HepG2 (cell line): ENCODE measurements around the gene CDYL.

Source experiments
- CBX2 ChIP-seq, 2 experiments: fragments of 200-600 bp in 1 of 2; sonication (generic); formaldehyde crosslinking in 1 of 2; IDR thresholded peaks; 2 replicates each; pipeline versions ENCODE4 v1.7.0 to v1.8.1; 2018 to 2022; ENCODE audit warnings: low read depth in 2 of 2, low read length in 1 of 2, mild to moderate bottlenecking in 1 of 2, missing genetic modification reagents in 1 of 2
- NBN ChIP-seq: fragments of 450-650 bp; conservative IDR thresholded peaks from 2 replicates; pipeline ENCODE4 v1.6.1; 2017
- ZNF251 ChIP-seq: sonication (generic); formaldehyde crosslinking; IDR thresholded peaks from 2 replicates; pipeline ENCODE4 v1.9.0; 2021; ENCODE audit warnings: mild to moderate bottlenecking, missing genetic modification reagents
- TF ChIP-seq, protein P1 (sequence below): sonication (generic); formaldehyde crosslinking; IDR thresholded peaks from 2 replicates; pipeline ENCODE4 v1.5.0; 2020; ENCODE audit warnings: mild to moderate bottlenecking, missing genetic modification reagents, moderate library complexity

GRCh38 chr6:4814987-4815386 is 38.8 kb downstream of the CDYL start:
- no peak for TF ChIP-seq ZNF251
- no peak for TF ChIP-seq CBX2 (IDR thresholded peaks at IDR 0.05; ENCODE audit: low read depth, low read length)
- TF ChIP-seq CBX2 (CRISPR knock-in tag; IDR thresholded peaks at IDR 0.05; ENCODE audit: low read depth): no peak
- TF ChIP-seq, protein P1, sequence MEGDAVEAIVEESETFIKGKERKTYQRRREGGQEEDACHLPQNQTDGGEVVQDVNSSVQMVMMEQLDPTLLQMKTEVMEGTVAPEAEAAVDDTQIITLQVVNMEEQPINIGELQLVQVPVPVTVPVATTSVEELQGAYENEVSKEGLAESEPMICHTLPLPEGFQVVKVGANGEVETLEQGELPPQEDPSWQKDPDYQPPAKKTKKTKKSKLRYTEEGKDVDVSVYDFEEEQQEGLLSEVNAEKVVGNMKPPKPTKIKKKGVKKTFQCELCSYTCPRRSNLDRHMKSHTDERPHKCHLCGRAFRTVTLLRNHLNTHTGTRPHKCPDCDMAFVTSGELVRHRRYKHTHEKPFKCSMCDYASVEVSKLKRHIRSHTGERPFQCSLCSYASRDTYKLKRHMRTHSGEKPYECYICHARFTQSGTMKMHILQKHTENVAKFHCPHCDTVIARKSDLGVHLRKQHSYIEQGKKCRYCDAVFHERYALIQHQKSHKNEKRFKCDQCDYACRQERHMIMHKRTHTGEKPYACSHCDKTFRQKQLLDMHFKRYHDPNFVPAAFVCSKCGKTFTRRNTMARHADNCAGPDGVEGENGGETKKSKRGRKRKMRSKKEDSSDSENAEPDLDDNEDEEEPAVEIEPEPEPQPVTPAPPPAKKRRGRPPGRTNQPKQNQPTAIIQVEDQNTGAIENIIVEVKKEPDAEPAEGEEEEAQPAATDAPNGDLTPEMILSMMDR (CRISPR knock-in tag): no peak
- no peak for TF ChIP-seq NBN
